Measurements from ENCODE around the gene FAM9C. TPM values are rescaled to one million over a fixed set of nuclear protein-coding genes. Genes with fewer than 3 reads are reported as not detected.

FAM9C gene
- total and polyA plus RNA-seq, 2 donors (not counting 3 experiments of a cell fraction or from before 2014, with no cell fraction given): not detected

- Histone ChIP-seq H4K20me1 (replicated peaks; ENCODE audit: control insufficient read depth, extremely low read depth, insufficient read depth, low read length) (no peaks in the 10 kb centered on the region), H3K4me1 (ENCODE audit: control insufficient read depth, extremely low read depth, insufficient read depth, low read length) (peaks cover 3% of the 10 kb centered on the region), H3K9me1 (replicated peaks; ENCODE audit: control insufficient read depth, extremely low read depth, insufficient read depth, low read length) (no peaks in the 10 kb centered on the region), H3K36me3 (ENCODE audit: control insufficient read depth in 2 of 2, extremely low read depth in 1 of 2, insufficient read depth in 2 of 2, low read length in 2 of 2) (no peaks in the 10 kb centered on the region), H2AFZ (ENCODE audit: low read depth, low read length) (no peak overlapping the region), H3K79me2 (ENCODE audit: control insufficient read depth, insufficient read depth, low read length) (no peaks in the 10 kb centered on the region), H3K4me2 (ENCODE audit: insufficient read depth, low read length) (no peak overlapping the region), H3K27ac (ENCODE audit: insufficient read depth, low read depth, low read length) (no peak overlapping the region), H3K27me3 (ENCODE audit: control insufficient read depth in 2 of 2, insufficient read depth in 2 of 2, low read length in 2 of 2) (no peaks in the 10 kb centered on the region), H3K9me3 (replicated peaks; ENCODE audit: control insufficient read depth, insufficient read depth, low read length) (no peaks in the 10 kb centered on the region), H3K9ac (replicated peaks; ENCODE audit: extremely low read depth, insufficient read depth, low read length) (no peak overlapping the region), H3K4me3 (replicated peaks in 1 of 3; ENCODE audit: insufficient read depth in 1 of 3, low read depth in 1 of 3, low read length in 3 of 3) (no peak overlapping the region)
- TF ChIP-seq, protein P1, sequence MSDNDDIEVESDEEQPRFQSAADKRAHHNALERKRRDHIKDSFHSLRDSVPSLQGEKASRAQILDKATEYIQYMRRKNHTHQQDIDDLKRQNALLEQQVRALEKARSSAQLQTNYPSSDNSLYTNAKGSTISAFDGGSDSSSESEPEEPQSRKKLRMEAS (IDR thresholded peaks at IDR 0.05; ENCODE audit: insufficient read depth, insufficient read length): no peak
- TF ChIP-seq CTCF (IDR thresholded peaks at IDR 0.05; ENCODE audit: extremely low read depth in 1 of 2, insufficient read depth in 1 of 2, low read depth in 1 of 2, low read length in 2 of 2) (no peak), GATA2 (IDR thresholded peaks at IDR 0.05; ENCODE audit: insufficient read depth, insufficient read length, low read depth, low read length) (no peak), POLR2A (IDR thresholded peaks at IDR 0.05; ENCODE audit: low read depth, low read length) (no peak)
- dilution Hi-C loops (cut with MboI; ENCODE audit: extremely low pct_ligation_motif_present, low sequenced_read_pairs) (no loop called here), intact Hi-C loops (cut with micrococcal nuclease) (no loop called here)
- FAIRE-seq (no peak), DNase-seq (ENCODE audit: low read depth, low spot score) (no peak)
- ChIA-PET POLR2A (no interaction called here), CTCF (interaction anchor here (1.0 kb wide), 1 partner anchor 19 kb away, joined by 4 read pairs; no protein-coding TSS in a partner anchor)
- BruUV-seq (replicated peaks): no TSS peak
Observed at GRCh38 chrX:13009844-13010243, 34.6 kb downstream of the FAM9C start.

DNA sequence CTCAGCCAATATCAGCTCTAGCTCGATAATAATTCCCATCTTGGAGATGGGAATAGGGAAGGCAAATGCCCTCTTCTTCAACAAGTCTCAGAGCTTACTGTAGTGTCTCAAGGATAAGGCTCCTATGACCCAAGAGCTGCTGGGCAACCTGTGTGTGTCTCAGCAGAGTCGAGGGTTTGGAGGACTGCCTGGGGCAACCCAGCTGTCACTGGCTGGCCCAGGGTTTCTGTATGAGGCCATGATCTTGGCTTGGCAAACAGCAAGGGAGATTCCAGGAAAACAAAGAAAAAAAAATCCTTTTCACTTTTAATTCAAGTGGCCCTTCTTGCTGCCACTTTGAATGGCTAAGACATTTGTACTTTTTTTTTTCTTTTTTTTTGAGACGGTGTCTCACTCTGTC is 35.1 kb downstream of the FAM9C start:
- DNase-seq (ENCODE audit: low read depth, low spot score) (no peak), FAIRE-seq (no peak)
- CTCF ChIA-PET: no interaction called here
- no TSS peak for BruUV-seq (replicated peaks)
- Histone ChIP-seq H3K36me3 (ENCODE audit: control insufficient read depth in 2 of 2, extremely low read depth in 1 of 2, insufficient read depth in 2 of 2, low read length in 2 of 2) (no peaks in the 10 kb centered on the region), H4K20me1 (replicated peaks; ENCODE audit: control insufficient read depth, extremely low read depth, insufficient read depth, low read length) (no peaks in the 10 kb centered on the region), H3K9ac (replicated peaks; ENCODE audit: extremely low read depth, insufficient read depth, low read length) (no peak overlapping the region), H3K79me2 (ENCODE audit: control insufficient read depth, insufficient read depth, low read length) (no peaks in the 10 kb centered on the region), H3K27ac (ENCODE audit: insufficient read depth, low read depth, low read length) (no peak overlapping the region), H3K4me2 (ENCODE audit: insufficient read depth, low read length) (no peak overlapping the region), H3K4me3 (replicated peaks in 1 of 3; ENCODE audit: insufficient read depth in 1 of 3, low read depth in 1 of 3, low read length in 3 of 3) (no peak overlapping the region), H3K9me3 (replicated peaks; ENCODE audit: control insufficient read depth, insufficient read depth, low read length) (no peaks in the 10 kb centered on the region), H3K27me3 (ENCODE audit: control insufficient read depth in 2 of 2, insufficient read depth in 2 of 2, low read length in 2 of 2) (no peaks in the 10 kb centered on the region), H3K4me1 (ENCODE audit: control insufficient read depth, extremely low read depth, insufficient read depth, low read length) (no peaks in the 10 kb centered on the region), H2AFZ (ENCODE audit: low read depth, low read length) (no peak overlapping the region), H3K9me1 (replicated peaks; ENCODE audit: control insufficient read depth, extremely low read depth, insufficient read depth, low read length) (no peaks in the 10 kb centered on the region)
- no peak for TF ChIP-seq POLR2AphosphoS5 (IDR thresholded peaks at IDR 0.05; ENCODE audit: insufficient read depth, low read depth, low read length)
- TF ChIP-seq GATA2 (IDR thresholded peaks at IDR 0.05; ENCODE audit: insufficient read depth, insufficient read length, low read depth, low read length): no peak
- TF ChIP-seq CTCF (IDR thresholded peaks at IDR 0.05; ENCODE audit: extremely low read depth in 1 of 2, insufficient read depth in 1 of 2, low read depth in 1 of 2, low read length in 2 of 2): no peak
- TF ChIP-seq JUN (IDR thresholded peaks at IDR 0.05; ENCODE audit: borderline replicate concordance, insufficient read depth, insufficient read length, low read depth): no peak
- dilution Hi-C loops (cut with MboI; ENCODE audit: extremely low pct_ligation_motif_present, low sequenced_read_pairs) (no loop called here), intact Hi-C loops (cut with micrococcal nuclease) (no loop called here)
- POLR2A ChIA-PET: no interaction called here

Measured in endothelial cell of umbilical vein (primary cell).